HG03565 (cell line): Measurements from ENCODE around the gene ATP6V1C2.

Source experiments
- ATAC-seq: cut with Tn5 transposase; IDR thresholded peaks from one replicate; pipeline ENCODE4 v1.9.1; 2021; ENCODE audit warnings: mild to moderate bottlenecking, moderate library complexity; ENCODE audit not compliant: unreplicated experiment

Gene ATP6V1C2

GRCh38 chr2:10832203-10832936 lies 110.9 kb downstream of the ATP6V1C2 start:
- ATAC-seq, result peak; percentile 58

GRCh38 chr2:10833021-10833420 lies 111.6 kb downstream of the ATP6V1C2 start:
- no peak for ATAC-seq

- ATAC-seq, result no peak
Observed at GRCh38 chr2:10834068-10834655, 112.7 kb downstream of the ATP6V1C2 start.
